Esophagus squamous epithelium (tissue), 4 donors: Measurements from ENCODE around the gene TMEM184A.

Source experiments
- CTCF ChIP-seq, 6 experiments: fragments of 450-650 bp in 4 of 6; fragments of 200-600 bp in 2 of 6; sonication (generic) in 2 of 6; IDR thresholded peaks; one replicate each; pipeline ENCODE4 v1.5.1; 2016 to 2019; ENCODE audit warnings: antibody characterized with exemption in 6 of 6, mild to moderate bottlenecking in 4 of 6, moderate library complexity in 4 of 6
- POLR2A ChIP-seq, 4 donors: fragments of 450-650 bp; IDR thresholded peaks; one replicate each; pipeline ENCODE4 v1.6.1; 2017; ENCODE audit warnings: antibody characterized with exemption in 4 of 4, mild to moderate bottlenecking in 4 of 4, moderate library complexity in 3 of 4

GRCh38 chr7:1547777-1548437 is 8.1 kb downstream of the TMEM184A start:
- no peak for TF ChIP-seq CTCF (IDR thresholded peaks at IDR 0.05)
- TF ChIP-seq POLR2A (IDR thresholded peaks at IDR 0.05) = no peak
